NT2/D1 (cell line): Measurements from ENCODE around the gene ARHGEF4.

ENCODE experiments used
- SUZ12 ChIP-seq: IDR thresholded peaks from 2 replicates; pipeline ENCODE4 v1.6.1; 2011; ENCODE audit not compliant: insufficient read length, insufficient read depth; ENCODE audit errors: extremely low read depth
- YY1 ChIP-seq: IDR thresholded peaks from 2 replicates; pipeline ENCODE4 v1.6.1; 2011; ENCODE audit not compliant: insufficient read length, insufficient read depth
- ZNF274 ChIP-seq: IDR thresholded peaks from 2 replicates; pipeline ENCODE4 v1.6.1; 2011; ENCODE audit warnings: mild to moderate bottlenecking, low read depth, low read length

- no peak for TF ChIP-seq SUZ12
- no peak for TF ChIP-seq YY1
- TF ChIP-seq ZNF274, result no peak
These were observed 47.3 kb downstream of the ARHGEF4 start for GRCh38 chr2:130884013-130884412.
